NCI-H82 treated with DMSO at 0.1 percent for 48 hours (cell line): Measurements from ENCODE around the gene PPCDC.

Experiments used
- DNase-seq: peaks from one replicate; lab custom pipeline; 2025; ENCODE audit not compliant: unreplicated experiment; lab: John Stamatoyannopoulos, UW

Gene PPCDC

GRCh38 chr15:75008629-75009326 is 14.6 kb upstream of the PPCDC start:
- DNase-seq: no peak

DNA sequence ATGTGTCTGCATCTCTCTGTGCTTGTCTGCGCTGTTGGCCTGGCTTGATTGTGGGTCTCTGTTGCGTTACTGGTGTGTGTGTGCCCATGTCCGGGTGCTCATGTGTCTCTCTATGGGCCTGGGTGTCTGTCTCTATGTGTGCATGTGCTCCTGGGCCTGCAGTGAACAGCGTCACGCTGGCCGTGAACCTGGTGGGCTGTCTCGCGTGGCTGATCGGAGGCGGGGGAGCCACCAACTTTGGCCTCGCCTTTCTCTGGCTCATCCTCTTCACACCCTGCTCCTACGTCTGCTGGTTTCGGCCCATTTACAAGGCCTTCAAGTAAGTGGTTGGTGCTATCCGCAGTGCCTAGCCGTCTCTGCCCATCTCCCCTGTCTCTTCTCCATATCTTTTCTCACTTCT is 7.0 kb upstream of the PPCDC start:
- no peak for DNase-seq

- no peak for DNase-seq
Measured at GRCh38 chr15:75019916-75020315, 3.5 kb upstream of the PPCDC start.

DNA sequence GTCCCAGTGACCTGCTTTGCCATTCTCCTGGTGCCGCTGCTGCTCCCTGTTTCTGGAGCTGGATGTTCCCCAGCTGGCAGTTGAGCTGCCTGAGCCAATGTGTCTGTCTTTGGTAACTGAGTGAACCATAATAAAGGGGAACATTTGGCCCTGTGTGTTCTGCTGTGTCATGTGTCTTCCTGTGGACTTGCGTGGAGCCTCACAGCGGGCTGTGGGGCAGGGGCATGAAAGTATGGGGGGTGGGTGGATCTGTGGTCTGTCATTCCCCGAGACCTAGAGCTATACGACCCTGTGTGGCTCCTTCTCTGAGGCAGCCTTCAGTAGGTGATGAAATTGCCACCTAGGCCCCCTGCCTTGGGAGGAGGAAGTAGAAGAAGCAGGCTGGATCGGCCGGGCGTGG is 2.0 kb upstream of the PPCDC start:
- no peak for DNase-seq

GRCh38 chr15:75022783-75023180 is 608 bp upstream of the PPCDC start:
- DNase-seq: no peak

GRCh38 chr15:75023872-75024636 is 664 bp downstream of the PPCDC start:
- no peak for DNase-seq

GRCh38 chr15:75025107-75025506 is 1.7 kb downstream of the PPCDC start:
- DNase-seq: no peak

- DNase-seq: no peak
Measured at GRCh38 chr15:75025548-75026260, 2.3 kb downstream of the PPCDC start.

DNA sequence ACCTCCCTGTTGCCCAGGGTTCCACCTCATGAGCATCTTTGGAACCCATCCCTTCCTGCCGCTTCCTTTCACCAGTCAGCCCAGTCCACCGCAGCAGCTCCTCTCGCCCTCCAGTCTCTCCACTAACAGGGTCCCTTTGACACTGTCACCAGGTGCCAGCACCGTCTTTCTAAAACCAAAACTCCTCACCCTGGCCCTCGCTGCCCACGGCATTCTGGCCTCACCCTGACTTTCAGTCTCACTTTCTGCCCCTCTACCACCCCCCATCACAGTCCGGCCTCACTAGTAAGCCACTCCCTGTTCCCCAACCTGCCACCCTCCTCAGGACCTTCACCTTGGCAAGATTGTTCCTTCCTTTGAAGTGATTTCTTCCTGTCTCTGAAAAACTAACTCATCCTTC is 4.2 kb downstream of the PPCDC start:
- DNase-seq: no peak

DNA sequence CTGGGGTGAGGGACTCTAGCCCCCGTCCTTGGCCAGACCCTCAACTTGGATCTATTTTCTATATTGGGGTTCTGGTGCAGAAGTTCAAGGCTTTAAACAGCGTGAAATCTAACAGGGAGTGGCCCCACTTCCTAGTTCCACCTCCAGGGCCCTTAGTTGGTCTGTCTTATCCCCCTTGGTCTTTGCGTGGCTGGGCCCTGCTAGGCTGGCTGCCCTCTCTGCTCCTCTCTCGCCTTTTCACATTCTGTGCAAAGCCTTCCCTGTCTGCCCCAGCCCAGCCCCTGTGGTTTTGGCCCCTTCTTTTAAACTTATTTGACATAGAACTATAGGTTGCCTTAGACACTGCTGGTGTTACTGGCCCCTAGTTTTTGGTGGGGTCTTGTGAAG is 5.6 kb downstream of the PPCDC start:
- DNase-seq: no peak

DNA sequence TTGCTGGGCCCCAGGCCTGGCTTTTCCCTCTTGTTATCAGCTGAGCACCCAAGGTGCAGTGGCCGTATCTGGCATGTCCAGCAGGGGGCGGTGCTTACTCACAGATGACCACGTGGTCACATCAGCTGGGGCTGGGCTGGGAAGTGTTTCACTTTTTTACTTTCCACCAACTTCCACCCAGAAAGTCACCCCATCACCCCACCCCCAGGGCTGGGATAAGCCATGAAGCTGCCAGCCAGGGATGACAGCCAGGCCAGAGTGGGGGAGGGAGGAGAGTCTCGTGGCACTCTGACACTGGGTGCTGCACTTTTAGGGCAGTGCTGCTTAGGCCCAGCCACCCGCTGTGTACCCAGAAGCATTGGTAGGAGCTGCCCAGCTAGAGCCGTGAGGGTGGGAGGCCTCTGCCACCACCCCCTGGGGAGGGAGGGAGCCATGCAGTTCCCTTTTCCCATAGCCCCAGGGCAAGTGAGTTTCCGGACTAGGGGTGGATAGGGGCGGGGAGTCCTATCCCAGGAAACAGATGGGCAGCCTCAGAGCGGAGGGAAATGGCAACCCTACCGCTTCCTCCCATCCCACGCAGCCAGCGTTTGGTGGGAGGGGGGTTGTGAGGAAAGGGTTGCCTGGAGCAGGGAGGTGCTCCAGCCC is 6.1 kb downstream of the PPCDC start:
- DNase-seq: peak; percentile 58

GRCh38 chr15:75030023-75030413 is 6.6 kb downstream of the PPCDC start:
- no peak for DNase-seq

- DNase-seq: no peak
Measured at GRCh38 chr15:75030424-75030823, 7.0 kb downstream of the PPCDC start.

- DNase-seq: no peak
Measured at GRCh38 chr15:75031848-75032247, 8.5 kb downstream of the PPCDC start.

DNA sequence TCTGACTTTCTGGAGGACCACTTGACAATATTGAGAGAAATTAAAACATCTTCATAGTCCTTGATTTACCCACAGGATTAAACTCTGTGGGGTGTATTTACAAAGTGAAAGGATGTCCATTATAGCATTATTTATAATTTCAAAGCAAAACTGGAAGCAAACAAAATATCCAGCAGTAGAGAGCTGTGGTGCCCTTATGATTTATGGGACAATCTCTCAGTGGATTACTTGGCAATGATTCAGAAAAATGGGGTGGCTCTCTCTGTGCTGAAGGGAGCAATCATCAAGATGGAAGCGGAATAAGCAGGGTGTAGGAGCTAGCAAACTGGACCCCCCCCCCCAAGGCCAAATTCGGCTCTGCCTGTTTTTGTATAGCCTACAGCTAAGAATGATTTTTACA is 9.0 kb downstream of the PPCDC start:
- DNase-seq: no peak

- no peak for DNase-seq
Measured at GRCh38 chr15:75033809-75034208, 10.4 kb downstream of the PPCDC start.

DNA sequence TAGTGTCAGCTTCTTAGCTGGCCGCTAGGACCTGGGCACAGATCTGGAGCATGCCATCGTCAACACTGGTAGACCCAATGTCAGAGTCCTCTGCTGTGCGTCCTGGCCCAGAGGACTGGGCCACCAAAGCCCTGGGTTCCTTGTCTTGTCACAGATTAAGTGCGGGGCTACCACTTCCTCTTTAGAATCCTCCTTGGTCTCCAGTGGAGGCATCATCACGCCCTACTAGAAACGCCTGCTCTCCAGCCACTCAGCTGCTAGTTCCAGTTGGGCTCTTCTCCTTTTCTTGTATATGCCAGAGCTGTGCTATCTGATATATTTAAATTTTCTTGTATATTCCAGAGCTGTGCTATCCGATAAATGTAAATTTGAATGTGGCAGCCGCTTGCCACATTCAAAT is 11.2 kb downstream of the PPCDC start:
- no peak for DNase-seq

GRCh38 chr15:75036212-75036616 is 12.8 kb downstream of the PPCDC start:
- DNase-seq: no peak

- no peak for DNase-seq
Measured at GRCh38 chr15:75037685-75038084, 14.3 kb downstream of the PPCDC start.

DNA sequence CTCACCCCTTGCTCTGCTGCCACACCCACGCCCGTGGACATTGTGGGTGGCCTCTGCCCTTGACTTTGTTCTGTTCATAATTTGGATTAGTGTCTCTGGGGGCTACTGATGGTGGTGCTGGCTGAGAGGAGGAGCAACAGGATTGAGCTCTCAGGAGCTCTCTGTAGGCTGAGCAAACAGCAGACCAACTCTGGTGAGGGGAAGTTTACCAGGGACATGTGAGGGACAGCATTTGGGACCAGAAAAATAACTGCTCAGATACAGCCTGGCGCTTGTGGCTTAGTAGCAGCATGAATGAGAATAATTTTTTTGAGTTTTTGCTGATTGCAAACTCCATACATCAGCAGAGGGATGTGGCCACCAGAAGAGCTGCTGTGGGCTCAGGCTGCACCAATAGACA is 14.8 kb downstream of the PPCDC start:
- DNase-seq: no peak

DNA sequence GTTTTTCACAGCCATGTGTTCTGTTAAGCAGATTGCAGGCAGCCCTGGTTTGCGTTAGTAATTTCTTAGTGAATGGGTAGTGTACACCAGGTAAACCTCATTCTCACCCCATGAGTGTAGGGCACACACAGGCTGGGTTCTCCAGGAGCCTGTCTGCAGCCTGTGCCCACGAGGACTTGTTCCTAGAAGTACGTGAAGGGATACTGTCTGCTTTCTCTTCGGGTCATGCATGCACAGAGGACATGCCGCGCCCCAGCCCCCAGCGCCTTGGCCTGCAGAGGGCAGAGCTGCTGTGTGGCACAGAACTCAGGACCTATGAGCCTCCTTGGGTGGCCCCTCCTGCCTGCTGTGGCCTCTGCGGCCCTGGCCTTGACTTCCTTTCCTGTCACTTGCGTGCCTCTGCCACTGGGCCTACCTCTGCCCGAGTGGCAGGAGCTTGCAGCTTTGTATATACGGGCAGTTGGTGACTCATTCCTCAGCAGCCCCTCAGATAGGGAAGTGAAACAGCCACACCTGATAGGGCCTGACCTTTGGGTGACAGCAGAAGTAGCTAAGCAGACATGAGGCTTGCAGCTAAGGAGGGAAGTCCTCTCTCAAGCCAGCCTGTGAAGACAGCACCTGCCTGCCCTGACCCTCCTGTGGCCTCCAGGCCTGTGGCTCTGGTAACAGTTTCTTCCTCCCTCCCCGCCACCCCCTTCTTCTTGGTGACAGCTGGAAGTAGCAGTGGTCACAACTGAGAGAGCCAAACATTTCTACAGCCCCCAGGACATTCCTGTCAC is 19.5 kb downstream of the PPCDC start:
- DNase-seq: no peak
